SK-N-SH treated with all-trans-retinoic acid at 6 μM for 48 hours (cell line): ENCODE results near the gene MFSD11.
"Not testable (repeated sequence)": the region's sequence is repeated elsewhere in the genome, so short reads cannot be mapped to it uniquely, and the experiment has no call there.

Source experiments
- ATAC-seq: fragments of 200-7000 bp; cut with Tn5 transposase; 3 replicates; pipeline ENCODE4 v1.9.1; 2020; ENCODE audit warnings: mild to moderate bottlenecking, moderate library complexity
- BACH2 ChIP-seq: fragments of 250-450 bp; sonication (Bioruptor Pico); IDR thresholded peaks from 2 replicates; pipeline ENCODE4 v1.9.0; 2021; ENCODE audit warnings: mild to moderate bottlenecking, borderline replicate concordance
- CREB5 ChIP-seq: fragments of 250-450 bp; sonication (Bioruptor Pico); IDR thresholded peaks from 2 replicates; pipeline ENCODE4 v1.5.1; 2020; ENCODE audit warnings: low read depth, mild to moderate bottlenecking, moderate library complexity
- CSDC2 ChIP-seq: fragments of 250-450 bp; sonication (Bioruptor Pico); IDR thresholded peaks from 2 replicates; pipeline ENCODE4 v1.5.0; 2020; ENCODE audit warnings: mild to moderate bottlenecking, moderate library complexity
- CSRNP3 ChIP-seq: fragments of 250-450 bp; sonication (Bioruptor Pico); IDR thresholded peaks from 2 replicates; pipeline ENCODE4 v1.5.1; 2021; ENCODE audit warnings: mild to moderate bottlenecking, moderate library complexity
- ESRRG ChIP-seq: fragments of 250-450 bp; sonication (Bioruptor Pico); IDR thresholded peaks from 2 replicates; pipeline ENCODE4 v1.6.1; 2021; ENCODE audit warnings: mild to moderate bottlenecking
- ISL1 ChIP-seq: fragments of 250-450 bp; sonication (Bioruptor Pico); IDR thresholded peaks from 2 replicates; pipeline ENCODE4 v2.1.2; 2022; ENCODE audit warnings: mild to moderate bottlenecking, moderate library complexity
- OSR1 ChIP-seq: fragments of 250-450 bp; sonication (Bioruptor Pico); IDR thresholded peaks from 2 replicates; pipeline ENCODE4 v1.8.0; 2022; ENCODE audit warnings: moderate library complexity, mild to moderate bottlenecking, inconsistent platforms
- PATZ1 ChIP-seq: fragments of 250-450 bp; sonication (Bioruptor Pico); IDR thresholded peaks from 2 replicates; pipeline ENCODE4 v1.8.0; 2020; ENCODE audit warnings: mild to moderate bottlenecking, moderate library complexity, borderline replicate concordance
- POU6F1 ChIP-seq: fragments of 250-450 bp; sonication (Bioruptor Pico); IDR thresholded peaks from 2 replicates; pipeline ENCODE4 v1.8.0; 2021; ENCODE audit warnings: low read depth, mild to moderate bottlenecking, moderate library complexity, borderline replicate concordance
- RARB ChIP-seq: fragments of 250-450 bp; sonication (Bioruptor Pico); IDR thresholded peaks from 2 replicates; pipeline ENCODE4 v1.8.0; 2021; ENCODE audit warnings: mild to moderate bottlenecking, moderate library complexity
- SNAI2 ChIP-seq: fragments of 250-450 bp; sonication (Bioruptor Pico); IDR thresholded peaks from 2 replicates; pipeline ENCODE4 v1.5.0; 2020; ENCODE audit warnings: mild to moderate bottlenecking, moderate library complexity
- TCF4 ChIP-seq: fragments of 250-450 bp; sonication (Bioruptor Pico); IDR thresholded peaks from 2 replicates; pipeline ENCODE4 v1.8.0; 2021; ENCODE audit warnings: mild to moderate bottlenecking, moderate library complexity, borderline replicate concordance
- TOX ChIP-seq: fragments of 250-450 bp; sonication (Bioruptor Pico); IDR thresholded peaks from 2 replicates; pipeline ENCODE4 v1.8.0; 2021; ENCODE audit warnings: mild to moderate bottlenecking, moderate library complexity, borderline replicate concordance
- TSHZ2 ChIP-seq: fragments of 250-450 bp; sonication (Bioruptor Pico); IDR thresholded peaks from 2 replicates; pipeline ENCODE4 v1.5.0; 2020; ENCODE audit warnings: mild to moderate bottlenecking, moderate library complexity
- ZC3H10 ChIP-seq: fragments of 250-450 bp; sonication (Bioruptor Pico); IDR thresholded peaks from 2 replicates; pipeline ENCODE4 v1.5.1; 2021; ENCODE audit warnings: mild to moderate bottlenecking, moderate library complexity
- ZFP3 ChIP-seq: fragments of 250-450 bp; sonication (Bioruptor Pico); IDR thresholded peaks from 2 replicates; pipeline ENCODE4 v1.5.0; 2020; ENCODE audit warnings: mild to moderate bottlenecking, moderate library complexity
- ZFP30 ChIP-seq: fragments of 450-650 bp; formaldehyde crosslinking; IDR thresholded peaks from 2 replicates; pipeline ENCODE4 v1.5.0; 2022; ENCODE audit warnings: mild to moderate bottlenecking, moderate library complexity
- ZNF565 ChIP-seq: fragments of 450-650 bp; formaldehyde crosslinking; conservative IDR thresholded peaks from 2 replicates; pipeline ENCODE4 v1.5.0; 2020; ENCODE audit warnings: low read depth, mild to moderate bottlenecking, moderate library complexity
- ZNF70 ChIP-seq: fragments of 450-650 bp; formaldehyde crosslinking; IDR thresholded peaks from 2 replicates; pipeline ENCODE4 v1.5.0; 2020; ENCODE audit warnings: mild to moderate bottlenecking, moderate library complexity
- ZNF8 ChIP-seq: fragments of 450-650 bp; formaldehyde crosslinking; IDR thresholded peaks from 2 replicates; pipeline ENCODE4 v1.5.0; 2020; ENCODE audit warnings: mild to moderate bottlenecking, moderate library complexity

MFSD11 gene

GRCh38 chr17:76726776-76727718 is 10.9 kb upstream of the MFSD11 start, which contains the start of gene METTL23:
TSS of gene METTL23 (plus strand) at chr17:76726839. CDS start at chr17:76729711, 2,872 bp downstream.
- peak; percentile 62 for ATAC-seq
- no peak for TF ChIP-seq TCF4 (CRISPR knock-in tag)
- TF ChIP-seq ZNF565 (CRISPR knock-in tag), result no peak
- no peak for TF ChIP-seq OSR1 (CRISPR knock-in tag)
- TF ChIP-seq ESRRG, result no peak
- peak; percentile 37; the same call in 1 of the 2 replicates for TF ChIP-seq ZNF70
- TF ChIP-seq ZC3H10 (CRISPR knock-in tag), result no peak
- TF ChIP-seq CSDC2, result no peak
- TF ChIP-seq ZFP30 (CRISPR knock-in tag), result no peak; the same call in 1 of the 2 replicates
- no peak for TF ChIP-seq BACH2 (CRISPR knock-in tag)
- TF ChIP-seq ZFP3 (CRISPR knock-in tag), result no peak; the same call in 1 of the 2 replicates
- no peak for TF ChIP-seq TOX (CRISPR knock-in tag)
- no peak for TF ChIP-seq ISL1
- TF ChIP-seq RARB (CRISPR knock-in tag), result no peak; the same call in 1 of the 2 replicates
- TF ChIP-seq CSRNP3 (CRISPR knock-in tag), result no peak
- TF ChIP-seq PATZ1 (CRISPR knock-in tag), result no peak; the same call in 1 of the 2 replicates
- TF ChIP-seq POU6F1 (CRISPR knock-in tag), result peak; percentile 67; the same call in 1 of the 2 replicates
- TF ChIP-seq ZNF8 (CRISPR knock-in tag), result 0 out of 2 replicates have a peak, but pooled peaks have one; percentile 18
- no peak for TF ChIP-seq CREB5 (CRISPR knock-in tag)
- TF ChIP-seq TSHZ2 (CRISPR knock-in tag), result no peak
- TF ChIP-seq SNAI2 (CRISPR knock-in tag), result no peak

GRCh38 chr17:76727745-76728456 is 10.0 kb upstream of the MFSD11 start:
- TF ChIP-seq ZNF70 (0 out of 2 replicates have a peak, but pooled peaks have one; percentile 26), PATZ1 (CRISPR knock-in tag) (no peak)
- no peak for ATAC-seq

GRCh38 chr17:76731800-76732733 is 5.9 kb upstream of the MFSD11 start:
- ATAC-seq, result not testable (repeated sequence)
